ENCODE measurements around the gene PTPRE. TPM values are rescaled to one million over a fixed set of nuclear protein-coding genes. Genes with fewer than 3 reads are reported as not detected.

The PTPRE gene
- total RNA-seq, 2 donors from 2014 or later: 32.7 to 54.1 TPM

DNA sequence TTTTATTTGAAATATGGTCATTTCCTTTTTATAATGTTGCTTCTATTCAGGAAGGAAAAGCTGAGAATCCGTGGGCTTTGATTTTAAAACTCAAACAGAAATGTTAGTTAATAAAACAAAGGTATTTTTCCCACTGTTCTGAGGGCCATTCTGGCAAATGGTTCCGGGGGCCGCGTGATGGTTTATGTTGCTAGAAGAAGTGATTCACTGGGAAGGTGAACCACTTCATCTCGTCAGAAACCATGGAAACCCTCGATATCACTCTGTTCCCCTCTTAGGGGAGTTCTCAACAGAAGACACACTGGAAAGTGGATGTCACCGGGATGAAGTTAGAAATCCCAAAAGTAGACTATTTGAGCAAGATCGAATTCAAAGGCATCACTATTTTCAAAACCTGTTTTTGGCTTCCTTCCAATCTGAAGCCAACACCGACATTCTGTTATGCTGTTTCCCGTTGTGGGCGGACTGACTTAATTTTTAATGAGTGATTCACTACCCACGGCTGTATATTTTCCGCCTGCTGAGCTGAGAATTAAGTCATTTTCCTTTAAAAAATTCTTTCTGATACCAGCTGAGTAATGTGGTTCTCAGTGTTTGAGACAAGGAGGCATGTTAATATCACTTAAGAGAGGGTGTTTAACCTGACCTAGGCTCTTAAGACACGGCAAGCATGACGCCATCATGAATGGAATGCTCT lies 84.1 kb downstream of the PTPRE start:
- Mint-ChIP-seq H3K36me3 (ENCODE audit: low read depth) (no peaks in the 10 kb centered on the region), H3K27ac (peak overlapping the region; percentile 98), H3K27me3 (no peaks in the 10 kb centered on the region), H3K4me1 (peaks cover 29% of the 10 kb centered on the region), H3K9me3 (no peaks in the 10 kb centered on the region), H3K4me3 (peak overlapping the region; percentile 76)
- ATAC-seq (replicated peaks): peak; percentile 80

- Mint-ChIP-seq H3K4me3 (peak overlapping the region; percentile 76), H3K4me1 (peaks cover 24% of the 10 kb centered on the region), H3K9me3 (no peaks in the 10 kb centered on the region), H3K27me3 (no peaks in the 10 kb centered on the region), H3K36me3 (ENCODE audit: low read depth) (no peaks in the 10 kb centered on the region), H3K27ac (peak overlapping the region; percentile 98)
- ATAC-seq (replicated peaks): no peak
Observed at GRCh38 chr10:127991543-127992255, 84.8 kb downstream of the PTPRE start.

- Mint-ChIP-seq H3K36me3 (ENCODE audit: low read depth) (no peaks in the 10 kb centered on the region), H3K9me3 (no peaks in the 10 kb centered on the region), H3K4me3 (peak overlapping the region; percentile 76), H3K27ac (peak overlapping the region; percentile 98), H3K4me1 (peaks cover 19% of the 10 kb centered on the region), H3K27me3 (no peaks in the 10 kb centered on the region)
- no peak for ATAC-seq (replicated peaks)
Observed at GRCh38 chr10:127992376-127992775, 85.5 kb downstream of the PTPRE start.

DNA sequence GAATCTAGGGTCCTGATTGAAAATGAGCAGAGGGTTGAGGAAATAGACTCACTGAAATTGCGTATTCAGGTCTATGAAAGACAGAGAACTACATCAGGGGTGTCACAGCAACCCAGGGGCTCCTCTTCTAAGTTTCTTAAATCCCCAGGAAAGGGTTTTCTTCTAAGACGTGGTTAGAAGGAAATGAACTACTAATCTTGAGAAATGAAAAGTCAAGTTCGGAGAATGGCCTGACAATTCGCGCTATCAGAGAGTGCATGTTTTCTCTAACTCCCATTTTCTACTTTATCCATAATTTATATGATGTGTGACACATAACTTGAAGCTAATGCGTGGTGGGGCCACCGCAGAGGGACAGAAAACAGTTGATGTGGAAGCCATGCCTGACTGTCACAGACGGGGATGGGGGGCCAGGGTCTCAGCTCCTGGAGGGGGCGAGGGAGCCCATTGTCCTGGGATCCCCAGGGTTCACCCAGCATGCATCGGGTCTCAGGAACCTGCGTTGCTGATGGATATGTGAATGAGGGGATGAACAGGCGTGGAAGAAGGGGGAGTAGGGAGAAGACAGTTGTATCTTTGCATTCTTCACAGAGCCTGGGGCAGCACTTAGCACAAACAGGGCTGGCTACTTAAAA lies 86.3 kb downstream of the PTPRE start:
- ATAC-seq (replicated peaks): no peak
- H3K9me3 Mint-ChIP-seq: no peaks in the 10 kb centered on the region
- H3K27ac Mint-ChIP-seq: peak overlapping the region; percentile 98
- peaks cover 19% of the 10 kb centered on the region for H3K4me1 Mint-ChIP-seq
- H3K4me3 Mint-ChIP-seq: peak overlapping the region; percentile 76
- H3K27me3 Mint-ChIP-seq: no peaks in the 10 kb centered on the region
- no peaks in the 10 kb centered on the region for H3K36me3 Mint-ChIP-seq (ENCODE audit: low read depth)

DNA sequence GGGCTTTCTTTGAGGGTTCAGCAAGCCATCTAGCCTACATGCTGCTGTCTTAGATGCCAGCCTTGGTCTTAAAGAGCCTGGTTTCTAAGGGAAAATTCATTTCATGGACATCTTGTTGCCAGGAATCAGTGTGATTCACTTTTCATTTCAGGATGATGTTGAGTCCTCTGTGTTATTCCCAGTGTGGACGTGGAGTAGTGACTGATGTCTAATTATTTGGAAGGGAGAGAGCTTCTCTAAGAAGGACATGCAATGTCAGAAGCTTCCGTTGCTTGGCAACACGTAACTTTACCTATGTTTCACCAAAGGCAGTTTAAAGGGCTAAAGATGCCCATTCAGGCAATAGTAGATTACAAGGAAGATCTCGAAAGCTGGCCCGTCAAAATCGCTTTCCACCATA lies 89.0 kb downstream of the PTPRE start:
- Mint-ChIP-seq H3K9me3 (no peaks in the 10 kb centered on the region), H3K36me3 (ENCODE audit: low read depth) (no peaks in the 10 kb centered on the region), H3K4me3 (no peak overlapping the region), H3K4me1 (peaks cover 13% of the 10 kb centered on the region), H3K27ac (no peak overlapping the region), H3K27me3 (peaks cover 10% of the 10 kb centered on the region)
- ATAC-seq (replicated peaks): no peak

DNA sequence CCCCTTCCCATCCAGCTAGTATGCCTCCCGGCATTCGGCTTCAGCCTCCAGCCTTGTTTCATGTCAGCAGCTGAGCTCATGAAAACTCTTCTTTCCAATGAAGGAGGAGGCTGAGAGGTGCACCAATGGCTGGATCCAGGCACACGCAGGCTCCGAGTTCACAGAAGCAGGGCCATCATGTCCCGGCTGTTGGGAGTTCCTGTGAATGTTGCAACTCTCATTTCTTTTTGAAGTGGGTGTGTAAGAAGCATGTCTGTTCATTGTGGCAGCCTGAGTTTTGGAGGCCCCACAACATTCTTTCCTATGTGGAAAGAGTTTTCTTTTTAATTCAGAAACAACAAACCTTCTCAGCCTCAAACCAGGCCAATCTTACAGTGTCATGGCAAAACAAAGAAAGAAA lies 89.7 kb downstream of the PTPRE start:
- ATAC-seq (replicated peaks): no peak
- H3K27ac Mint-ChIP-seq: no peak overlapping the region
- H3K36me3 Mint-ChIP-seq (ENCODE audit: low read depth): no peaks in the 10 kb centered on the region
- no peak overlapping the region for H3K4me3 Mint-ChIP-seq
- H3K27me3 Mint-ChIP-seq: peaks cover 13% of the 10 kb centered on the region
- no peaks in the 10 kb centered on the region for H3K9me3 Mint-ChIP-seq
- H3K4me1 Mint-ChIP-seq: peaks cover 11% of the 10 kb centered on the region

GRCh38 chr10:127997271-127997670 lies 90.4 kb downstream of the PTPRE start:
- Mint-ChIP-seq H3K9me3 (no peaks in the 10 kb centered on the region), H3K27me3 (peaks cover 17% of the 10 kb centered on the region), H3K36me3 (ENCODE audit: low read depth) (no peaks in the 10 kb centered on the region), H3K27ac (no peak overlapping the region), H3K4me3 (no peak overlapping the region), H3K4me1 (peaks cover 4% of the 10 kb centered on the region)
- no peak for ATAC-seq (replicated peaks)

DNA sequence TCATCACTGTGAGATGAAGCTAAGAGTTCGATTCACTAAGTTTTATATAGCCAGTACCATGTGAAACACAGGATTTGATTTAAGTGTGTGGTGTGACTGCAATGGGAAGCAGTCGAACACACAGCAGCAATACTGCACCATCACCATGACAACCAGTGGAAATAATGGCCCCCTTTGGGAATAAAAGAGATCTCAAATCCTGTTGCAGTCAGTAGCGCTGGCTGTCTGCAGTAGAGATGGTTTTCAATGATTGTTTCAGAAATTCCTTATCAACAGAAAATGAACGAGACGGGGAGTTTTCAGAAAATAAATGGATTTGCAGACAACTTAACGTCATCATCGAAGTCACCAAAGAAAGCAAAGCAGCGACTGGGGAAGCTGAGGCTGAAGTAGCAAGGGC lies 91.0 kb downstream of the PTPRE start:
- H3K9me3 Mint-ChIP-seq: no peaks in the 10 kb centered on the region
- ATAC-seq (replicated peaks): no peak
- H3K4me3 Mint-ChIP-seq: no peak overlapping the region
- H3K36me3 Mint-ChIP-seq (ENCODE audit: low read depth): no peaks in the 10 kb centered on the region
- H3K27ac Mint-ChIP-seq: no peak overlapping the region
- H3K4me1 Mint-ChIP-seq: peaks cover 4% of the 10 kb centered on the region
- H3K27me3 Mint-ChIP-seq: peaks cover 19% of the 10 kb centered on the region

DNA sequence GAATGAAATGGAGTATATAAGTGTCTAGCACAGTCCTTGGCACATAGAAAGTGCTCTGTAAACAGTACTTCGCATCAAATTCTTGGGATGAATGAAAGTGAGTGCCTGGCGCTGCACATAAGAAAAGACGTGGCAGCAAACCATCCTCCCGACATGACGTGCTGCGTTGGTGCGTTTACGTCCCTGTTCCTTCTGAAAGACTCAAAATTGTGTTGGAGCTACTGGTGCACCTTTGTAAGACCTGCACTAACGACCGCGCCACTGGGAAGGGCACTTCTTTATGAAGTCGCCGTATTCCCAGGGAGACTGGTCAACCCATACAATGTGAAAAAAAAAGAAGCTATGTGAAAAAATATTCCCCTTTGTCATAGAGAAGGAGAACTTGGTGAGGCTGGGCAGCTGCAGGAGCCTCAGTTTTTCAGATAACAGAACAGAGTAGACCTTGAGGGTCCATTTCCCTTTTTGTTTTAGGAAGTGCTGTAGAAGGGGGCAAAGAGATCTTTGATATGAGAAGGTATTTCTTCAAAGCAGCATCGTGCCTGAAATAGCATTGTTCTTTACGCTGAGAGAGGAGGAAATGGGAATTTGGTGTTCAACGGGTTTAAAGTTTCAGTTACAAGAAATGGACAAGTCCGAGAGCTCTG lies 91.7 kb downstream of the PTPRE start:
- no peak overlapping the region for H3K4me3 Mint-ChIP-seq
- no peak overlapping the region for H3K27ac Mint-ChIP-seq
- H3K27me3 Mint-ChIP-seq: peaks cover 19% of the 10 kb centered on the region
- no peaks in the 10 kb centered on the region for H3K36me3 Mint-ChIP-seq (ENCODE audit: low read depth)
- H3K4me1 Mint-ChIP-seq: no peaks in the 10 kb centered on the region
- ATAC-seq (replicated peaks): no peak
- no peaks in the 10 kb centered on the region for H3K9me3 Mint-ChIP-seq

DNA sequence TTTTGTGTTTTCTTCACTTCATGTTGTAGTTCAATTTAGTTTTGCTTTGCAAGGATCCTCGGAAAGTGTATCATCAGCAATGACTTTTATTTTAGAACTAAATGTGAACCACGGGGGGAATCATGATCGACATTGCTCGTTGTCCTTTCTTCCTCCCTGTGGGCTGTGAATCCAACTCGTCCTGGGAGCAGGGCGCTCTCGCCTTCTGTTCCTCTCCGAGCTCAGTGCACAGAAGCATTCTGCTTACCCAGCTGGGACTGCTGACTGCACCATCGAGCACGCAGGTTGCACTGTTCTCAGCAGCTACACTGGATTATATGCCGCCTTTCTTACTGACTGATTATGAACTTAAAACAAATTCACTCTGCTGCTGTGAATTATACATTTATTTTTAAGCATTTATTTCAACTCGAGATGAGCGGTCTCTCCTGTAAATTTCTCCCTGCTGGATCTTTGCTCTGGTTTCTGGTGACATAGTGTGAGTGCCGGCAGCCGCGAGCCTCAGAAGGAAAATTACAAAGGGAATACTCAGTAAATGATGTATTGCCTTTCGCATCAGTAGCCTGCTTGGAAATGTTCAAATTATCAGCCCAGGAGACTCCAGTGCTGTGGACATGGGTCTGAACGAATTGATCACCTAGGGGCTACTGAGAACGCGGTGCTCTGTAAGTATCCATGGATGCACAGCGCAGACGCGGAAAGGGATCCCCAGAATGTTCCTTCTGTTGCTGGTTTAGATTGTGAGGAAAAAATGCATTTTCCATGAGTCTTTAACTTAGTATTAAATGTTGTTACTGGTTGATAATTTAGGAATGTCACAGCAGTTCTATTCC lies 92.6 kb downstream of the PTPRE start:
- ATAC-seq (replicated peaks): no peak

DNA sequence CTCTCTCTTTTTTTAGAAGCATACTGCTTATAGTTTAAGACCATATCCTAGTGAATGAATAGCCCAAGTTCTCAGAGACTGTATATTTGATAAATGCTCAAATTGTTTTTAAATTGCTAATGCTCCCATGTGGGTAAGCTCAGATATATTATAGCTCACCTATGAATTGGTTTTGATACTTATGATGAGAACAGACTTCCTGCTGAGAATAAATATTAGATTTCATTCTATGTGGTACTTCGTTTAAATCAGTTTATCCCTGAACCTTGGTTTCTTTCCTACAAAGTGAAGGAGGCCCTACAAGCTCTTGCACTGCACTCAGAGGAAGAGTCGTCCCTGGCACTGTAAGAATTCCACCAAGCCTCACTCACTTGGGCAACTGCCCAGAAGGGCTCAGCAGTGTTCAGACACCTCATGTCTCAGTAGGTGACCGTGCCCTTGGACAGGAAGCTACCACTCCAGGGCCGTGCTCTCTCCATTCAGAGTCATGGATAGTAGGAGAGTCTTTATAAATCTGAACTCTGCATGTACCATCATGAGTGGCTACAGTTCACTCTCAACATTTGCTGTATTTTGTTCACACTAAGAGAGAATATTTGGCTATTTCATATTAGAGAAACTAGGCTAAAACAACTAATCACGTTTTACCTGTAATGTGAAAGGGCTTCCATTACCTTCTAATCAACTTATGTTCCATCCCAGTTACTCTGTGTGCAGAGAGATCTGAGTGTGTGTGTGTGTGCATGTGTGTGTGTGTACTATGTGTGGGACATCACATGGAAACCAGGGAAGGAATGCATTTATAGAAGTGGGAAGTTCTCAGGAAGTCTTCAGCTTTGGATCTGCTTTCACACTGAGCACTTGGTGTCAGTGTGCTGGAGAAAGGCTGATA lies 93.8 kb downstream of the PTPRE start:
- Mint-ChIP-seq H3K36me3 (ENCODE audit: low read depth) (no peaks in the 10 kb centered on the region), H3K27ac (no peak overlapping the region), H3K27me3 (peaks cover 19% of the 10 kb centered on the region), H3K4me1 (no peaks in the 10 kb centered on the region), H3K9me3 (no peaks in the 10 kb centered on the region), H3K4me3 (no peak overlapping the region)
- ATAC-seq (replicated peaks): no peak

More for the DNA sequence above, 92.6 kb downstream of the PTPRE start:
- Mint-ChIP-seq H3K36me3 (ENCODE audit: low read depth) (no peaks in the 10 kb centered on the region), H3K4me3 (no peak overlapping the region), H3K4me1 (no peaks in the 10 kb centered on the region), H3K9me3 (no peaks in the 10 kb centered on the region), H3K27ac (no peak overlapping the region), H3K27me3 (peaks cover 19% of the 10 kb centered on the region)

DNA sequence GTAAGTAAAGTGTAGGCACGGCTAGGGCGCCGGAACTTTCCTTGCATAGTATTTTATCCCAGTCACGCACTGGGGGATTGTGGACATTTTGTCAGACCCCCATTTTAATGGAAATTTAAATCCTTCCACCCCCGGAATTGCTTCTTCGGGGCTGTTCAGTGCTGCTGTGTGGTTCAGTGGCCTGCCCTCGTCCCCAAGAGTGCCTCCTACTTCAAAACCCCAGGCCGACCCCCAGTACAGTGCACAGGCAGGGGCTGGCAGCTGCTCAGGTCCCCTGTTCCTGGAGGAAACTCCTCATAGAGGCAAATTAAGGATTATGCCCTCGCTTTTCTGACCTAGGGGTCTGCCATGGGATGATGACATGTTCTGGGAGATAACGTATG lies 94.5 kb downstream of the PTPRE start:
- Mint-ChIP-seq H3K4me3 (no peak overlapping the region), H3K4me1 (no peaks in the 10 kb centered on the region), H3K36me3 (ENCODE audit: low read depth) (no peaks in the 10 kb centered on the region), H3K27ac (no peak overlapping the region), H3K9me3 (no peaks in the 10 kb centered on the region), H3K27me3 (peaks cover 19% of the 10 kb centered on the region)
- ATAC-seq (replicated peaks): no peak

- ATAC-seq (replicated peaks): no peak
- Mint-ChIP-seq H3K36me3 (ENCODE audit: low read depth) (no peaks in the 10 kb centered on the region), H3K4me3 (no peak overlapping the region), H3K9me3 (no peaks in the 10 kb centered on the region), H3K27me3 (peaks cover 19% of the 10 kb centered on the region), H3K4me1 (no peaks in the 10 kb centered on the region), H3K27ac (no peak overlapping the region)
Observed at GRCh38 chr10:128001849-128002248, 94.9 kb downstream of the PTPRE start.
